Measurements from ENCODE around the gene NRXN3.

The NRXN3 gene

GRCh38 chr14:78985668-78986381 lies 815.7 kb downstream of the NRXN3 start:
- Histone ChIP-seq H3K4me3 (ENCODE audit: insufficient read depth, low read depth, low read length, poor library complexity, severe bottlenecking) (no peak overlapping the region), H3K27ac (ENCODE audit: insufficient read depth, low read length, poor library complexity, severe bottlenecking) (no peak overlapping the region), H3K9me3 (ENCODE audit: control insufficient read depth, low read length) (no peaks in the 10 kb centered on the region), H3K4me1 (ENCODE audit: control insufficient read depth, insufficient read depth, low read length, poor library complexity, severe bottlenecking) (no peaks in the 10 kb centered on the region), H3K27me3 (replicated peaks; ENCODE audit: control insufficient read depth, insufficient read depth, low read length, poor library complexity, severe bottlenecking) (no peaks in the 10 kb centered on the region), H3K36me3 (ENCODE audit: control insufficient read depth, insufficient read depth, low read length) (no peaks in the 10 kb centered on the region)
- no peak for DNase-seq

DNA sequence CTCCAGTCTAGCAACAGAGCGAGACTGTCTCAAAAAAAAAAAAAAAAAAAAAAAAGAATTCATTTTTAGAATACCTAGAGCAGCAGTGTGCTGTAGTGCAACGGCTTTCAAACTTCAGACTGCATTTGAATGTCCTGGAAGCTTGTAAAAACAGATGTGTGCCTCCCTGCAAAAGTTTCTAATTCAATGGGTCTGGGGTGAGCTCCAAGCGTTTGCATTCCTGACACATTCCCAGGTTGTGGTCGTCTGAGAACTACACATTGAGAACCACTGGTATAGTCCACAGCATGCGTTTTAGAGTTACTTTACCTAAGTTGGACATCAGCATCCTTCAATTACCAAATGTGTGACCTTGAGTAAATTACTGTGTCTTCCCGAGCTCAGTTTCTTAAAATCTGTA lies 816.8 kb downstream of the NRXN3 start:
- no peaks in the 10 kb centered on the region for H3K36me3 ChIP-seq (ENCODE audit: control insufficient read depth, insufficient read depth, low read length)
- H3K4me1 ChIP-seq (ENCODE audit: control insufficient read depth, insufficient read depth, low read length, poor library complexity, severe bottlenecking): no peaks in the 10 kb centered on the region
- DNase-seq: no peak
- H3K27me3 ChIP-seq (replicated peaks; ENCODE audit: control insufficient read depth, insufficient read depth, low read length, poor library complexity, severe bottlenecking): no peaks in the 10 kb centered on the region
- no peak overlapping the region for H3K4me3 ChIP-seq (ENCODE audit: insufficient read depth, low read depth, low read length, poor library complexity, severe bottlenecking)
- no peak overlapping the region for H3K27ac ChIP-seq (ENCODE audit: insufficient read depth, low read length, poor library complexity, severe bottlenecking)
- no peaks in the 10 kb centered on the region for H3K9me3 ChIP-seq (ENCODE audit: control insufficient read depth, low read length)

DNA sequence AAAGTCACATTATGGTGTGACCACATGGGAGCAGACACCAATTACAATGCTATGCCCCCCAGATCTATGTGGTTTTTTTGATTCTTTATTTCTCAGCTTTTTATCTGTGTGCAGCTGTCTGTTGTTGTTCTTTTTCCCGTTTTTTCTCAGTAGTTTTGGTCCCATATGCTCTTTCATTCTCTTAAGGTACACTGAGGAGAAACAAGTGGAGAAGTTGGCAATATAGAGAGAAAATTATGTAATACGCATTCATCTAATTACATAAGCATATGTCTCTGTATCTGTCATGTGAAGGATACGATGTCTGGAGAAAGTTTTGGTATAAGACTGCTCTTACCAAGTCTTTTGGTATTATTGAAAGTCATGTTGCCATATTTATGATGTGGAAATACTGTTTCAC lies 819.0 kb downstream of the NRXN3 start:
- no peaks in the 10 kb centered on the region for H3K27me3 ChIP-seq (replicated peaks; ENCODE audit: control insufficient read depth, insufficient read depth, low read length, poor library complexity, severe bottlenecking)
- no peaks in the 10 kb centered on the region for H3K4me1 ChIP-seq (ENCODE audit: control insufficient read depth, insufficient read depth, low read length, poor library complexity, severe bottlenecking)
- no peaks in the 10 kb centered on the region for H3K36me3 ChIP-seq (ENCODE audit: control insufficient read depth, insufficient read depth, low read length)
- H3K9me3 ChIP-seq (ENCODE audit: control insufficient read depth, low read length): no peaks in the 10 kb centered on the region
- DNase-seq: no peak
- H3K4me3 ChIP-seq (ENCODE audit: insufficient read depth, low read depth, low read length, poor library complexity, severe bottlenecking): no peak overlapping the region
- H3K27ac ChIP-seq (ENCODE audit: insufficient read depth, low read length, poor library complexity, severe bottlenecking): no peak overlapping the region

GRCh38 chr14:78992867-78993266 lies 822.7 kb downstream of the NRXN3 start:
- DNase-seq: no peak
- Histone ChIP-seq H3K36me3 (ENCODE audit: control insufficient read depth, insufficient read depth, low read length) (no peaks in the 10 kb centered on the region), H3K27ac (ENCODE audit: insufficient read depth, low read length, poor library complexity, severe bottlenecking) (no peak overlapping the region), H3K4me3 (ENCODE audit: insufficient read depth, low read depth, low read length, poor library complexity, severe bottlenecking) (no peak overlapping the region), H3K9me3 (ENCODE audit: control insufficient read depth, low read length) (no peaks in the 10 kb centered on the region), H3K27me3 (replicated peaks; ENCODE audit: control insufficient read depth, insufficient read depth, low read length, poor library complexity, severe bottlenecking) (no peaks in the 10 kb centered on the region), H3K4me1 (ENCODE audit: control insufficient read depth, insufficient read depth, low read length, poor library complexity, severe bottlenecking) (no peaks in the 10 kb centered on the region)

DNA sequence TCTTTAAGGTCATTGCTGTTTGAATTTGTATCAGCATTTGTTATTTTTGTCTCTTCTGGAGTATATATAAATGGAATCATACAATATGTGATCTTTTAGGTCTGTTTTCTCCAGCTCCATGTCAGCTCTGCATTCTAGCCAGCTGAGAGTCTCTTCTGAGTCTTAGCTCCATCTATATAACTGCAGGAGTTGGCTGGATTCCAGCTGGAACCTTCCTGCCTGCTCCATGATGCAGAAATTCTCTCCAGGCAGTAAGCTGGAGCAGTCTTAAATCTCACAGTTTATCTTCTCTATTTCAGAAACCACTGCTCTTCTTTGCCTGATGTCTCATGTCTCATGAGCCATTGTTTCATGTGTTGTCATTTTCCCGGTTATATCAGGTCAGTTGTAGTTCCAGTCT lies 827.6 kb downstream of the NRXN3 start:
- H3K36me3 ChIP-seq (ENCODE audit: control insufficient read depth, insufficient read depth, low read length): no peaks in the 10 kb centered on the region
- no peaks in the 10 kb centered on the region for H3K4me1 ChIP-seq (ENCODE audit: control insufficient read depth, insufficient read depth, low read length, poor library complexity, severe bottlenecking)
- no peak overlapping the region for H3K27ac ChIP-seq (ENCODE audit: insufficient read depth, low read length, poor library complexity, severe bottlenecking)
- H3K27me3 ChIP-seq (replicated peaks; ENCODE audit: control insufficient read depth, insufficient read depth, low read length, poor library complexity, severe bottlenecking): no peaks in the 10 kb centered on the region
- no peaks in the 10 kb centered on the region for H3K9me3 ChIP-seq (ENCODE audit: control insufficient read depth, low read length)
- H3K4me3 ChIP-seq (ENCODE audit: insufficient read depth, low read depth, low read length, poor library complexity, severe bottlenecking): no peak overlapping the region
- no peak for DNase-seq

- Histone ChIP-seq H3K9me3 (ENCODE audit: control insufficient read depth, low read length) (no peaks in the 10 kb centered on the region), H3K27ac (ENCODE audit: insufficient read depth, low read length, poor library complexity, severe bottlenecking) (no peak overlapping the region), H3K36me3 (ENCODE audit: control insufficient read depth, insufficient read depth, low read length) (no peaks in the 10 kb centered on the region), H3K4me1 (ENCODE audit: control insufficient read depth, insufficient read depth, low read length, poor library complexity, severe bottlenecking) (no peaks in the 10 kb centered on the region), H3K4me3 (ENCODE audit: insufficient read depth, low read depth, low read length, poor library complexity, severe bottlenecking) (no peak overlapping the region), H3K27me3 (replicated peaks; ENCODE audit: control insufficient read depth, insufficient read depth, low read length, poor library complexity, severe bottlenecking) (no peaks in the 10 kb centered on the region)
- DNase-seq: no peak
Measured at GRCh38 chr14:79009286-79009685, 839.1 kb downstream of the NRXN3 start.

DNA sequence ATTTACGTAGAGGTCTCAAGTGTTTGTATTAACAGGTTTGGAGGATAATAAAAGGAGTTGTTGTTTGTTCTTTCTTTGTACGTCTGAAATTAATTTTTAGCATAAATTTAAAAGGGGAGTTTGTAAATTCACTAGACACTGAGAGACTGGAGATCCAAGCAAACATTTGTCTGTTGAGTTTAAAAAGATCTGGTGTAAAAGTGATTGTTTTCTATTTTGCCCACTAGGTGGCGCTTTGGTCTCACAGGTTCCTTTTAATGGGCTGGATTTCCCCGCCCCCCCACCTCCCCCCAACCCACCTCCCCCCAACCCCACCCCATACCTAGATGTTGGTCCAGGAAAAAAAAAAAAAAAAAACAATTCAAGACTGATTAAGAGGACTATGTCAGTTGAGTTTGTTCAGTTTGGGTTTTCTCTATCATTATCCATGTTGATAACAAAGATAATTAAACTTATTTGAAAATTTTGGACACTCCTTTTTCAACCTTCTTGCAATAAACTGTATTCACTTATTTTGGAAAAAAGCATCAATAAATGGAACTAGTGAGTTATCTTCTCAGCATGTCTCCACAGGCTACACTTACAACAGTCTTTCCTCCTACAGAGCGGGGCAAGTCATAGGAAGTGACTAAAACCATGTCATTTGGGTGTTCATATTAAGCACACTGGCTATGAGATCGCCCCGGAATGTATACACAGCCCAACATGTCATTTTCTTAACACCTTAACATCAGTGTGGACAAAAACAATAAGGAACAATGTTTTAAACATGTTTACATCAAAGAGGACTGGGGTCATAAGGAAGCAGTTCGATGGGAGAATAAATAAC lies 841.1 kb downstream of the NRXN3 start:
- Histone ChIP-seq H3K27ac (ENCODE audit: insufficient read depth, low read length, poor library complexity, severe bottlenecking) (no peak overlapping the region), H3K4me3 (ENCODE audit: insufficient read depth, low read depth, low read length, poor library complexity, severe bottlenecking) (no peak overlapping the region)
- DNase-seq: no peak

DNA sequence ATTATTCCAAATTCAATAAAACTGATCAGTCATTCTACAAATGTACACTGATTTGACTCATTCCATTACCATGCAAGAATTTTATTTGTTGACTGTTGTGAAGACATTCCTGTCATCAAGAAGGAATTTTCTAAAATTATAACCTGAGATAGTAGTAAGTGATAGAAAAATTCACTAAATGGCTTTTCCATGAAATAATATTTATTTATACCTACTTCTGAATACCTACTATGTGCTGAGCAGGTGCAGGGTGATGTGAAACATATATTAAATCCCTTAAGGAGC lies 841.7 kb downstream of the NRXN3 start:
- DNase-seq: no peak
- no peak overlapping the region for H3K27ac ChIP-seq (ENCODE audit: insufficient read depth, low read length, poor library complexity, severe bottlenecking)
- H3K27me3 ChIP-seq (replicated peaks; ENCODE audit: control insufficient read depth, insufficient read depth, low read length, poor library complexity, severe bottlenecking): no peaks in the 10 kb centered on the region
- no peaks in the 10 kb centered on the region for H3K4me1 ChIP-seq (ENCODE audit: control insufficient read depth, insufficient read depth, low read length, poor library complexity, severe bottlenecking)
- no peak overlapping the region for H3K4me3 ChIP-seq (ENCODE audit: insufficient read depth, low read depth, low read length, poor library complexity, severe bottlenecking)
- no peaks in the 10 kb centered on the region for H3K9me3 ChIP-seq (ENCODE audit: control insufficient read depth, low read length)
- no peaks in the 10 kb centered on the region for H3K36me3 ChIP-seq (ENCODE audit: control insufficient read depth, insufficient read depth, low read length)

More for the DNA sequence above, 841.1 kb downstream of the NRXN3 start:
- Histone ChIP-seq H3K4me1 (ENCODE audit: control insufficient read depth, insufficient read depth, low read length, poor library complexity, severe bottlenecking) (no peaks in the 10 kb centered on the region), H3K27me3 (replicated peaks; ENCODE audit: control insufficient read depth, insufficient read depth, low read length, poor library complexity, severe bottlenecking) (no peaks in the 10 kb centered on the region), H3K36me3 (ENCODE audit: control insufficient read depth, insufficient read depth, low read length) (no peaks in the 10 kb centered on the region), H3K9me3 (ENCODE audit: control insufficient read depth, low read length) (no peaks in the 10 kb centered on the region)

DNA sequence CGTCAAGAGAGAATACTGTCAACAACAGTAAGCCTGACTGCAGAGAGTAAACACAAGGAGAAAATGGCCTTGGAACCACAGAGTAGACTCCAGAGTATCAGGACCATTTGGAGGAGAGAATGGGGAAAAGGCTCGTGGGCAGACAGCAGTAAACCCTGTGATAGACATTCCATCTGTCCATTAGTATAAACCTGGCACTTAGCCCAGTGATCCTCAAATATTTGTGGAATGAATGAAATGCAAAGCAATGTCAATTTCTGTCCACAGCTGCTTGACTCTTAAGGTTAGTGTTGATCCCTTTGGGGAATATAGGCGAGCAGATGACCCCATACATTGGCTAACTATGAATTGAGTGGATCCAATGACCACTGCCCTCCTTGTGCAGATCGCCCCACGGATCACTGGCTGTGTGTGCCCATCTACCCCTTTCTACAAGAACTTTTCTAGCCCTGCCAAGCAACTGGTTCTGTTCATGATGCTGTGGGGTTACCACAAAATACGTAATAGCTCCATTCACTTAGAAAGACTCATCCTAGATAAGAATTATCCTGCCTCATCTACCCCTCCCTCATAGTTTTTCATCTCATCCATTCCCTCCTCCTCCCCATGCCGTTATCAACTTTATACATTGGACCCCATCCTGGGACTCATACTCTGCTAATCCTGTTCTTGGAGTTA lies 846.8 kb downstream of the NRXN3 start:
- no peaks in the 10 kb centered on the region for H3K9me3 ChIP-seq (ENCODE audit: control insufficient read depth, low read length)
- no peaks in the 10 kb centered on the region for H3K27me3 ChIP-seq (replicated peaks; ENCODE audit: control insufficient read depth, insufficient read depth, low read length, poor library complexity, severe bottlenecking)
- no peak for DNase-seq
- H3K4me3 ChIP-seq (ENCODE audit: insufficient read depth, low read depth, low read length, poor library complexity, severe bottlenecking): no peak overlapping the region
- no peak overlapping the region for H3K27ac ChIP-seq (ENCODE audit: insufficient read depth, low read length, poor library complexity, severe bottlenecking)
- no peaks in the 10 kb centered on the region for H3K36me3 ChIP-seq (ENCODE audit: control insufficient read depth, insufficient read depth, low read length)
- no peaks in the 10 kb centered on the region for H3K4me1 ChIP-seq (ENCODE audit: control insufficient read depth, insufficient read depth, low read length, poor library complexity, severe bottlenecking)

GRCh38 chr14:79017561-79017960 lies 847.4 kb downstream of the NRXN3 start:
- no peaks in the 10 kb centered on the region for H3K4me1 ChIP-seq (ENCODE audit: control insufficient read depth, insufficient read depth, low read length, poor library complexity, severe bottlenecking)
- H3K27ac ChIP-seq (ENCODE audit: insufficient read depth, low read length, poor library complexity, severe bottlenecking): no peak overlapping the region
- DNase-seq: no peak
- no peak overlapping the region for H3K4me3 ChIP-seq (ENCODE audit: insufficient read depth, low read depth, low read length, poor library complexity, severe bottlenecking)
- no peaks in the 10 kb centered on the region for H3K9me3 ChIP-seq (ENCODE audit: control insufficient read depth, low read length)
- no peaks in the 10 kb centered on the region for H3K36me3 ChIP-seq (ENCODE audit: control insufficient read depth, insufficient read depth, low read length)
- H3K27me3 ChIP-seq (replicated peaks; ENCODE audit: control insufficient read depth, insufficient read depth, low read length, poor library complexity, severe bottlenecking): no peaks in the 10 kb centered on the region

Data from effector memory CD4-positive, alpha-beta T cell (primary cell).